Nephron (organoid): ENCODE measurements around the gene SLC6A9.

Experiments used
- H3K27ac Mint-ChIP-seq, 3 experiments: 2 replicates each; pipeline ENCODE4 v1.8.0; 2020; ENCODE audit warnings: mixed read lengths in 3 of 3, mild to moderate bottlenecking in 2 of 3, moderate library complexity in 1 of 3
- H3K27me3 Mint-ChIP-seq: 2 replicates; pipeline ENCODE4 v1.8.0; 2021; ENCODE audit warnings: low read depth, mild to moderate bottlenecking, moderate library complexity, mixed read lengths
- H3K36me3 Mint-ChIP-seq: 2 replicates; pipeline ENCODE4 v1.8.0; 2020; ENCODE audit warnings: low read depth, mixed read lengths
- H3K4me1 Mint-ChIP-seq: 2 replicates; pipeline ENCODE4 v1.8.0; 2020; ENCODE audit warnings: mixed read lengths
- H3K4me3 Mint-ChIP-seq, 3 experiments: 2 replicates each; pipeline ENCODE4 v1.8.0; 2020; ENCODE audit warnings: mild to moderate bottlenecking in 3 of 3, mixed read lengths in 3 of 3, moderate library complexity in 2 of 3
- H3K9me3 Mint-ChIP-seq: 2 replicates; pipeline ENCODE4 v1.8.0; 2020; ENCODE audit warnings: mixed read lengths
- TF ChIP-seq, protein P1 (sequence below), 3 experiments: fragments of 200-600 bp; sonication (generic); IDR thresholded peaks; one replicate each; pipeline ENCODE4 v1.5.0; 2021; ENCODE audit warnings: antibody characterized with exemption in 3 of 3; ENCODE audit not compliant: unreplicated experiment in 3 of 3

SLC6A9 gene

DNA sequence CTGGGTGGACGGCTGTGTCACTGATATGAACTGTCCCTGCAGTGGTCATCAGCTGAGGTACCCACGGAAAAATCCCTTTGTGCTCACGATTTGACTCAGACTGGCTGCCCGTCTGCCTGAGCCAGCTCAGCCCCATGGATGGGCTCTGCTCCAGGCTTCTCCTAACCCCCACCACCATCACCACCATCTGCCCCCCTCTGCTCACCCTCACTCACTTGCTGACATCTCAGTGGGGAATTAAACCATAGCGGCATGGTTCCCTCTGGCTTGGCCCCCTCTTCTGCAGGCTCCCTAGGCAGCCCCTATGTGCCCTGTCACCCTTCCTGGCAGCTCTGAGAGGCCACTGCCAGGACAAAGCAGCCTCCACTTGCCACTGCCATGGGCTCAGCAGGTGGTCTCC, 17.3 kb downstream of the SLC6A9 start:
- H3K27me3 Mint-ChIP-seq, result peaks cover 4% of the 10 kb centered on the region
- TF ChIP-seq, protein P1, sequence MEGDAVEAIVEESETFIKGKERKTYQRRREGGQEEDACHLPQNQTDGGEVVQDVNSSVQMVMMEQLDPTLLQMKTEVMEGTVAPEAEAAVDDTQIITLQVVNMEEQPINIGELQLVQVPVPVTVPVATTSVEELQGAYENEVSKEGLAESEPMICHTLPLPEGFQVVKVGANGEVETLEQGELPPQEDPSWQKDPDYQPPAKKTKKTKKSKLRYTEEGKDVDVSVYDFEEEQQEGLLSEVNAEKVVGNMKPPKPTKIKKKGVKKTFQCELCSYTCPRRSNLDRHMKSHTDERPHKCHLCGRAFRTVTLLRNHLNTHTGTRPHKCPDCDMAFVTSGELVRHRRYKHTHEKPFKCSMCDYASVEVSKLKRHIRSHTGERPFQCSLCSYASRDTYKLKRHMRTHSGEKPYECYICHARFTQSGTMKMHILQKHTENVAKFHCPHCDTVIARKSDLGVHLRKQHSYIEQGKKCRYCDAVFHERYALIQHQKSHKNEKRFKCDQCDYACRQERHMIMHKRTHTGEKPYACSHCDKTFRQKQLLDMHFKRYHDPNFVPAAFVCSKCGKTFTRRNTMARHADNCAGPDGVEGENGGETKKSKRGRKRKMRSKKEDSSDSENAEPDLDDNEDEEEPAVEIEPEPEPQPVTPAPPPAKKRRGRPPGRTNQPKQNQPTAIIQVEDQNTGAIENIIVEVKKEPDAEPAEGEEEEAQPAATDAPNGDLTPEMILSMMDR (IDR thresholded peaks at IDR 0.05; ENCODE audit: unreplicated experiment in 3 of 3), result no peak
- no peaks in the 10 kb centered on the region for H3K9me3 Mint-ChIP-seq
- no peak overlapping the region for H3K27ac Mint-ChIP-seq
- no peak overlapping the region for H3K4me3 Mint-ChIP-seq
- peaks cover 12% of the 10 kb centered on the region for H3K4me1 Mint-ChIP-seq
- peaks cover 3% of the 10 kb centered on the region for H3K36me3 Mint-ChIP-seq

DNA sequence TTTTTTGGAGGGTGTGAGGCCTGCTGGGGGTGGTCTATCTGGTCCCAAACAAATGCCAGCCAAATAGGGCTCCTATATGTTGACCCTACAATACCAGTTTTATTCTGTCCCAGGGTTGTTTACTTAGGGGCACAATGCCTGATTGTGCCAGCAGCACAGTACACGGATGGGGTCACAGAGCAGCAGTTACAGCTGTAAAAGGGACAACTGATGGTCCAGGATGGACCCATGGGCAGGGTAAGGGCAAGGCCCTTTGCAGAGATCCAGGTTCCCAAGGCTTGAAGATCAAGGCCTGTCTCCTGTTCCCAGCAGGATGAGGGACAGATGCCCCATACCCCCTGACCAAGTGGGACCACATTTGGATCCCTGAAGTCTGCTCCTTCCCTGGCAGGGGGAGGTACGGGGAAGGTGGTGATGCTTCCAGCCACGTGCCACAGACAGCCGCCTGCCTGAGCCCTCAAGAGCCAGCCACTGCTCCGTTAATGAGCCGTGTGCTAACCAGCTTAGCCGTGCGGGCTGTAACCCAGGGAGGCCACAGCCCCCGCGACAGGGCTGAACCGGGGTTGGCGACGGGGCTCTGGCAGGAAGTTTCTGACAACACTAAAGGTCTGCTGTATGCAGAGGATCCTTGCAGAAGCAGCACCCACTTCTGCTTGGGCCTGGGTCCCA, 18.2 kb downstream of the SLC6A9 start:
- Mint-ChIP-seq H3K4me3 (no peak overlapping the region), H3K27me3 (peaks cover 4% of the 10 kb centered on the region), H3K36me3 (peaks cover 7% of the 10 kb centered on the region), H3K27ac (no peak overlapping the region), H3K4me1 (peaks cover 12% of the 10 kb centered on the region), H3K9me3 (no peaks in the 10 kb centered on the region)
- TF ChIP-seq, protein P1 (IDR thresholded peaks at IDR 0.05; ENCODE audit: unreplicated experiment in 3 of 3), result no peak

DNA sequence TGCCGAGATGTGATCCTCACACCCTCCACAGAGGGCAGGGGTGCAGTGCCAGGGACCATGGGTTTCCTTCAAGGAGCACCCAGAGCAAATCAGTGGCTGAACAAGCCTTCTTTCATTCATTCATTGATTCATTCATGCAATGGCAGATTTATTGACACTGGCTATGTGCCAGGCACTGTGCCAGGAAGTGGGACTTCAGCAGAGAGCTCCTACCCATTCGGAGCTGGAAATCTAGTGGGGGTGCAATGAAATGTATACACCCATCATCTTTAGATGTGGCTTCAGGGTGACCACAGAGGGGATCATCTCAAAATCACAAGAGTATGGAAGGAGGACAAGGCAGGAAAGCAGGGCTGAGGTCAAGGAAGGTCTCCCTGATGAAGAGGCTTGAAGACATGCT, 18.9 kb downstream of the SLC6A9 start:
- Mint-ChIP-seq H3K27me3 (peaks cover 4% of the 10 kb centered on the region), H3K36me3 (peaks cover 14% of the 10 kb centered on the region), H3K4me1 (peaks cover 12% of the 10 kb centered on the region), H3K27ac (no peak overlapping the region), H3K9me3 (no peaks in the 10 kb centered on the region), H3K4me3 (no peak overlapping the region)
- TF ChIP-seq, protein P1 (IDR thresholded peaks at IDR 0.05; ENCODE audit: unreplicated experiment in 3 of 3), result no peak

DNA sequence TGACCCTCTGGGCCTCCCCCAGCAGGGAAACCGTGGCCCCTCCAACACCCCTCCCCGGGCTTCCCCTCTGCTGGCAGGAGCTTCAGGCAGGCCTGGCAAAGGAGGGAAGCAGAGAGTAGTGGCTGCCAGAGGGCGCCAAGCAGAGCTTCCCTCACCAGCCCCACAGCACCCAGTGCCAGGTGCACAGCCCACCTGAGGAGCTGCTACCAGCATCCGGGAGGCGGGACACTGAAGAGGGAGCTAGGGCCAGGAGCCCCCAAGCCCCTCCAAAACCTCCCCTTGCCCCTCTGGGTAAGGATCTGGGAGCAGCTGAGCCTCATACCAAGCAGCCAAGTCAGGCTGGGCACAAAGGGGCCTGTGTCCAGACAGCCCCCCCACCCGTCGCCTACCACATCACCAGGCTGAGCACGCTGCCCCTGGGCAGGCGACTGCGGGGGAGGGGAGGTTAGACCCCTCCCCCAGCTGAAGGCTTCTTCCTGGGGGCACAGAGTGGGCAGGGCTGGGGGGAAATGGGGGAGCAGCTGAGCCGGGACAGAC, 20.3 kb downstream of the SLC6A9 start:
- H3K27me3 Mint-ChIP-seq, result peaks cover 8% of the 10 kb centered on the region
- peaks cover 12% of the 10 kb centered on the region for H3K4me1 Mint-ChIP-seq
- no peaks in the 10 kb centered on the region for H3K9me3 Mint-ChIP-seq
- TF ChIP-seq, protein P1 (IDR thresholded peaks at IDR 0.05; ENCODE audit: unreplicated experiment in 3 of 3), result no peak
- peaks cover 16% of the 10 kb centered on the region for H3K36me3 Mint-ChIP-seq
- no peak overlapping the region for H3K4me3 Mint-ChIP-seq
- no peak overlapping the region for H3K27ac Mint-ChIP-seq

DNA sequence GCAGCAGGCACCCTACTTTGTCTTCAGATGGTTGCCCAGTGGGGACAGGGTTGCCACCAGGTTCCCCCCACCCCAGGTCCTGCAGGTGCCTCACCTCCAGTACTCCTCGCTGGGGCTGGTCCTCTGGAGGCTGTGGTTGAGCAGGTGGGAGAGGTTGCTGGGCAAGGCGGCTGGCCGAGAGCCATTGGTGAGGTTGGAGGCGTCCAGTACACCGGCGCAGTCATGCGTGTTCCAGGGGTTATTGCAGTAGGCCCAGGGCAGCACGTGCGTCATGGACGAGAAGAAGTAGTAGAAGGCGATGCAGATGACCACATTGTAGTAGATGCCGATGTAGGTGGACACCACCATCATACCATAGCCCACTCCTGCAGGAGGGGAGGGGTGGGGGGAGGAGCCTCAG, 23.0 kb downstream of the SLC6A9 start:
- no peaks in the 10 kb centered on the region for H3K9me3 Mint-ChIP-seq
- H3K4me1 Mint-ChIP-seq, result no peaks in the 10 kb centered on the region
- TF ChIP-seq, protein P1 (IDR thresholded peaks at IDR 0.05; ENCODE audit: unreplicated experiment in 3 of 3), result no peak
- peaks cover 16% of the 10 kb centered on the region for H3K36me3 Mint-ChIP-seq
- peaks cover 4% of the 10 kb centered on the region for H3K27me3 Mint-ChIP-seq
- H3K27ac Mint-ChIP-seq, result no peak overlapping the region
- no peak overlapping the region for H3K4me3 Mint-ChIP-seq

DNA sequence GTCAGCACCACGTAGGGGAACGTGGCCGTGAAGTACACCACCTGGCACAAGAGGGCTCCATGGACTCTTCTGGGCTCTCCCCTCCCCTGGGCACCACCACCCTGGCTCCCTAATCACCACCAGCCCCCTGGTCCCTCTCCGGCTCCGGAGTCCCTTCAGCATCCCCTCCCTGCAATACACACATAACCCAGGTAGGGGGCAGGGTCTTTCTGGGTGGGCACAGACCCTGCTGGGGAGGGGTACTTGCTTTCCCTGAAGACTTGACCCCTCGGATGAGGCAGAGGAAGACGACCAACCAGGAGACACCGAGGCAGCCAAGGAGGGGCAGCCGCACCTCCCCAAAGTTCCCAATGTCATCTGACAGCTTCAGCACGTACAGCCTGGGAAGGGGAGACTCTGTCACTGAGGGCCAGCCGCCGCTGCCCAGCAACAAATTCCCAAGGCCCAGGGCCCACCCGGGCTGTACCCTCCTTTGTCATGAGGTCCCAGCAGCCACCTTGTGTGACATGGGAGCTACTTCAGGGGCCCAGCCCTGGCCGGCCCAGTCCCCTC, 28.6 kb downstream of the SLC6A9 start:
- peaks cover 20% of the 10 kb centered on the region for H3K36me3 Mint-ChIP-seq
- TF ChIP-seq, protein P1 (IDR thresholded peaks at IDR 0.05; ENCODE audit: unreplicated experiment in 3 of 3), result peak in 1 of 3 experiments; percentile 24
- no peak overlapping the region for H3K4me3 Mint-ChIP-seq
- H3K27ac Mint-ChIP-seq, result no peak overlapping the region
- no peaks in the 10 kb centered on the region for H3K9me3 Mint-ChIP-seq
- peaks cover 6% of the 10 kb centered on the region for H3K4me1 Mint-ChIP-seq
- H3K27me3 Mint-ChIP-seq, result peaks cover 4% of the 10 kb centered on the region
